Fibroblast of villous mesenchyme (primary cell): ENCODE measurements around the gene TPD52L1. TPM values are rescaled to one million over a fixed set of nuclear protein-coding genes. Genes with fewer than 3 reads are reported as not detected.

Experiments
- DNase-seq: peaks from one replicate; pipeline ENCODE4 v3.0.0-alpha.2; 2010; ENCODE audit warnings: low read depth
- H3K4me3 ChIP-seq: 2 replicates; pipeline ENCODE4 v1.5.1; 2011; ENCODE audit warnings: low read depth, mild to moderate bottlenecking, low read length
- CTCF ChIP-seq: IDR thresholded peaks from 2 replicates; pipeline ENCODE4 v1.5.1; 2012; ENCODE audit warnings: low read depth, mild to moderate bottlenecking, low read length; ENCODE audit not compliant: insufficient read depth
- total RNA-seq: library from RNA; depleted of rRNA; stranded (reverse); fragments of >200 nt; gene quantifications from 2 replicates; pipeline ENCODE4 v1.2.3, GENCODE V29; 2012

Gene TPD52L1
- total RNA-seq, 1 donor, result 9.9 TPM

GRCh38 chr6:125251516-125252220 lies 98.1 kb downstream of the TPD52L1 start:
- no peak for TF ChIP-seq CTCF
- no peak overlapping the region for H3K4me3 ChIP-seq
- DNase-seq, result no peak

GRCh38 chr6:125252891-125253290 lies 99.3 kb downstream of the TPD52L1 start:
- no peak for TF ChIP-seq CTCF
- DNase-seq, result no peak
- H3K4me3 ChIP-seq, result no peak overlapping the region

- no peak for TF ChIP-seq CTCF
- H3K4me3 ChIP-seq, result no peak overlapping the region
- no peak for DNase-seq
Observed at GRCh38 chr6:125253881-125254280, 100.3 kb downstream of the TPD52L1 start.

- no peak for TF ChIP-seq CTCF
- H3K4me3 ChIP-seq, result no peak overlapping the region
- DNase-seq, result no peak
Observed at GRCh38 chr6:125254321-125254720, 100.7 kb downstream of the TPD52L1 start.

GRCh38 chr6:125255201-125255600 lies 101.6 kb downstream of the TPD52L1 start:
- TF ChIP-seq CTCF, result no peak
- H3K4me3 ChIP-seq, result no peak overlapping the region
- no peak for DNase-seq

- no peak for DNase-seq
- no peak overlapping the region for H3K4me3 ChIP-seq
- TF ChIP-seq CTCF, result no peak
Observed at GRCh38 chr6:125257351-125257750, 103.8 kb downstream of the TPD52L1 start.
